HG02852 (cell line): ENCODE measurements around the gene CELF2.
A peak's percentile ranks its signal among the peaks of the same experiment; 100 is the strongest.

Source experiments
- ATAC-seq: cut with Tn5 transposase; IDR thresholded peaks from one replicate; pipeline ENCODE4 v1.9.1; 2021; ENCODE audit warnings: mild to moderate bottlenecking, moderate library complexity; ENCODE audit not compliant: unreplicated experiment

The CELF2 gene

DNA sequence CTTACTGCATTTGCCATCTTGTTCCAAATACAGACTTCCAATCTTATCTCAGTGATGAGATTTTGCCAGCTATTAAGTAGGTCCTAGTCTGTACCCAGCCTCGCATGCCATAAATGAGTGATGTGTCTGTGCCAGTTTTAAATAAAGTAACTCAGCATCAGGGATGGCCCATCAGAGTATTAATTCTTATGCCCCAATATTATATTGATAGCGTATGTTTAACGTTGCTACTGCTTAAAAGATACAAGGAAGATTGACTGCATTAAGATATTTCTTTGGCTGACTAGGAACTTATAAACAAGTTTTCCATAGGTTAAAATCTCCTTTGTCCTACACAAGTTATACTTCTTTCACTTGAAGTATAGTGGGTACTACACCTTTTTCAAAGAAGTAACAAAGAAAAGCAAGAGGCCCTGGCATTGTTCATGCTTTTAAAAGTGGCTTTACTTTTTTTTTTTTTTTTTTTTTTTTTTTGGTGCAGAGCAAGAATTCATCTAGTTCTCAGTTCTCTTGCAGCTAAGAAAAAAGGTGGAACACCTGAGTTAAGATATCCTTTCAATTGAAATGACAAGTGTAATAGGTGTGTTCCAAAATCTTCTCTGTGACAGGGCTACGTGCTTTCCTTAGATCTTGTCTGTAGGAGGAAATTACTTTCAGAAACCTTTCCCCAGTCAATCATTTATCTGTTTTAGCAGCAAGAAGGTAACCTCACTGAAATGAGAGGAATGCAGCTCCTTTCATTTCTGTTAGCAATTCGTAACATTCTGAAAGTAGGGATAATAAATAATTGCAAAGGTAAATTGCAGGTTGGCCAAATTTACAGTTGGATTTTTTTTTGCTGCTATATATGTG, 245.0 kb downstream of the CELF2 start:
- ATAC-seq, result no peak

DNA sequence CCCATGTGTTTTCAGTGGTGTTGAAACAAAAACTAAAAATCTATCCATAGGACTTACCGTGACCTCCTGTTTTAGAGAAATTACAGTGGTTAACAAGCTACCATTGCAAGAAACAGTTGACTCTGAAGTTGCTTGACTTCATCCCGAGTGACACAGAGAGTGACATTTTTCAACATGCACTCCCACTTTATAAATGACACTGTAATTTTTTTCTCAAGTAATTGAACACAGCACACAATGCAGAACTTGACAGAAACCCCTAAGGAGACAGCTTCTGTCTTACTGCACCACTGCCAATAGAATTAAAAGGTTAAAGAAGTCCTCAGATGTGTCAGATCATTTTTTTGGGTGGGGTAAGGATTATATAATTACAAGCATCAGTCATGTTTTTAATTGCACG, 246.1 kb downstream of the CELF2 start:
- no peak for ATAC-seq

DNA sequence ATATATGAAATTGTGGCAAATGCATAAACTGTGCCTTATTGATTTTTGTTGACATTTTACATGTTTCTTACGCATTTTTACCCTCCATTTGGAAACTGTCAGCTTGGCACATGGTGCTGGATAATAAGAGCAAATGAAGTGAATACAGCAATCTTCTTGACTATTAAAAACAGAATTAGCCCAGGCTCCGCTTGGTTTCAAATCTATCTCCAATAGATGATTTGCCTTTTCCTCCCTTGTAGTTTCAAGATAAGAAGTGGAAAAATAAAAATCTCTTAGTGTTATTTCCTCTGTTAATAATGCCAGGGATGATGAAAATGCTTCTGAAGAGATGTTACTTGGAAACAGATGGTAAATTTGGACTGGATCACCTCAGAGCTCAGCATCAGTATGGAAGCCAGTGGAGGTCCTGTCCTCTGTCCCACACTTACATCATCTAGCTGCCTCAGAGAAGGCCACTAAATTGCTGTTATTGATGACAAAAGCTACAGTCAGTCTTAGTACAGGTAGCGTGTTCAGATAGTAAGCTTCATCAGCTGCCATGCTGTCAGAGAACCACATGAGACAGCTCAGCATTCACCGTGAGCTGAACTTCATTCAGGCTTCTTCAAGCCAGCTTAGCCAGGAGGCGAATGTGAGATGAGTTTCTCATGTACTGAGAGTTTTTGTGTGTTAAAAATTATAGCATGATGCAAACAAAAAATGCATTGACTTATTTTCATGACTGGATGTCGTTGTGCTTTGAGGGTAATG, 246.8 kb downstream of the CELF2 start:
- ATAC-seq, result no peak

DNA sequence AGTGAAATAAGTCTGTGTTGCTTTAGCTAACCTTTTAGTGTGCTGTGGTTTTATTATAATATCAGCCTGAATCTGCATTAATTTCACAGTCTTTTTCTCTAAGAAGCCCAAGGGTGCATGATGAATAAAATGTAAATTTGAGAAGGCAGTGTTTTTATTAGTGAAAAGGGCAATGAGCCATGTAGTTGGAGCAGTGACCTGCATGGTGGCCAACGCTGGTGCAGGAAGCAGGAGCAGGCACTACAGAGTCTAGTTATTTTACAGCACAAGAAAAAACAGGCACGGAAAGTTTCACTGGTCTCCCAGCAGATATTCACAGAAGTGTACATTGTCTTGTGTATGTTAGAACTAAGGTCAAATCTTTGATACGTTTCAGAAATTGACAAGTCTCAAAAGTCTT, 247.8 kb downstream of the CELF2 start:
- ATAC-seq, result no peak

DNA sequence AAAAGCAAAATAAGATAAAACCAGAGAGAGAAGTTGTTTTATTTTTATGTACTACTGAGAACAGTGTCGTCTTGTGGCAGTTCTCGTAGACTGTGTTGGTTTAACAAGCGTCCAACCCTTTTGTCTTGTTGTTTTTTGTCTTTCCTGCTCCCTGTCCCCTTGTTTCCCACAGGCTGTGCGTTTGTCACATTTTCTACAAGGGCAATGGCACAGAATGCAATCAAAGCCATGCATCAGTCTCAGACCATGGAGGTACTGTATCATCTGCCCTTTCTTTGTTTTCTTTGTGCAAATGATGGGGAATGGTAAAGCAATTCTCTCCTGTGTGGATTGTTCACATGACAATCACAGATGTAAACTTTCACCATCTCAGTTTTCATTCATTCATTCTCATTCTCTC, 248.8 kb downstream of the CELF2 start:
- no peak for ATAC-seq

DNA sequence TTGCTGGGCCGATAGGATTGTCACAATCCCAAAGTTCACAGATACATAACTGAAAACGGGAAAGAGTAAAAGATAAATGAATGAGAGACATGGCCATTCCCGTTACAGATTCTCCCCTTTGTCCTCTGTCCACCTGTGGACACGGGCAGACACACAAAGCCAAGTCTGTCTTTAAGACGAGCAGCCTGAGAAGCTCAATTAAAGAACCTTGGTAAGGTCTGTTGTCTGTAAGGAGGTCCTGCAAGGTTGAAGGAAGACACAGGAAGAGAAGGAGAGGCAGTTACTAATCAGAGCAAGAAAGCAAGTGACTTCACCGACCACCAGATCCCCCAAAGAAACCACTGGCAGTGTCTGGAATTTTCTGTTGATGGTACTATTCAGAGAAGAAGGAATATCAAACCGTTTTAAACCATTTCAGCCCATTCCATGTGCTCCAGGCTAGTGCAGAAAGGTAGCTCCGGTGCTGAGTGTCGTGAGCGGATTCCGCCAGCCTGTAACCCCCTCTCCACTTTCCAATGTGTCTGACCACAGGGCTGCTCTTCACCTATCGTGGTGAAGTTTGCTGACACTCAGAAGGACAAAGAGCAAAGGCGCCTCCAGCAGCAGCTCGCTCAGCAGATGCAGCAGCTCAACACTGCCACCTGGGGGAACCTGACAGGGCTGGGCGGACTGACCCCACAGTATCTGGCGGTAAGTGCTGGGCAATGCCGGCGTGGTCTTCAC, 252.6 kb downstream of the CELF2 start:
- peak; percentile 50 for ATAC-seq

DNA sequence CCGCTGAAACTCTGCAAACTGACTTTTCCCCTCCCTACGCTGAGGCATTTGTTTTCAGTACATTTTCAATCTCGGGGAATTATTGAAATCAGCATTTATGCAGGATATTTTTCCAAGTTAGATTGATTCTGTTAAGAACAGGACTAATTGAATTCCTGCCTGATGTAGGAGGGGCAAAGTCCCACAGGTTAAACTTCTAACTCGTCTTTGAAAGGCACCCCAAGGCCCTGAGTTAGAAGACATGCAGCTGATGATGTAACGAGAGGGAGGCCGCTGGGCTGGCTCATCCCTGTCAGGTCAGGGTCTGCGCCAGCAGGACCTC, 253.1 kb downstream of the CELF2 start:
- no peak for ATAC-seq

DNA sequence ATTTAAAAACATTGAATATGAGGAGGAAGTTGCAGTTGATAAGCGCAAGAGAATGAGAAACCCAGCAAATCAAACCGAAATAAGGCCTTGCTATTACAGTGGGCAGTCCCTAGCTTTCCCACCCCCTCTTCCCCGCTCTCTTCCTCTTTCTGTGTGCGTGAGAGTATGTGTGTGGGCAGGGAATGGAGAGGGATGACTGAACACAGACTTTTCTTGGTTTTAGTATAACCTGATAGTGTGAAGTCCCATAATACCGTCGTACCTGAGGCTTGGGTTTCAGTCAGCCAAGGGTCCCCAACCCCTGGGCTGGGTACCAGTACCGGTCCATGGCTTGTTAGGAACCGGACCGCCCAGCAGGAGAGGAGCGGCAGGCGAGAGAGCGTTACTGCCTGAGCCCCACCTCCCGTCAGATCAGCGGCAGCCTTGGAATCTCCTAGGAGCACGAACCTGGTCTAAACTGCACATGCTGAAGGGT, 255.3 kb downstream of the CELF2 start:
- ATAC-seq, result peak; percentile 68

DNA sequence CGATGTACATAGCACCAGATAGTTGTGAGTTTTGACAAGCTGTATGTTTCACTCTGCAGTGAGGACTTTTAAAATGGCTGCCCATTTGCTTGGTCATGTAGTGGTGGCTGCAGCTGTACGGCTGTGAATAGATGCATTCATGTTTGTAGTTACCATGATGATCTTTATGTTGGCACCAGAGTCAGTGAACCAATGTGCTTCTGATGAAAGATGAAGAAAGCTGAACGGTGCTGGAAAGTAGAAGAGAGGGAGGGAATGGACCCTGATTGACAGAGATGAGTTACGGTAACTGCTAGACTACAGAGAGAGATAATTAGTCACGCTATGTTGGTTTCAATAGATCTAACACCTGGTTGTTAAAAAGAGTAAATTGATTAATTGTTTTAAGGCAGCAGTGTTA, 256.8 kb downstream of the CELF2 start:
- ATAC-seq, result no peak

DNA sequence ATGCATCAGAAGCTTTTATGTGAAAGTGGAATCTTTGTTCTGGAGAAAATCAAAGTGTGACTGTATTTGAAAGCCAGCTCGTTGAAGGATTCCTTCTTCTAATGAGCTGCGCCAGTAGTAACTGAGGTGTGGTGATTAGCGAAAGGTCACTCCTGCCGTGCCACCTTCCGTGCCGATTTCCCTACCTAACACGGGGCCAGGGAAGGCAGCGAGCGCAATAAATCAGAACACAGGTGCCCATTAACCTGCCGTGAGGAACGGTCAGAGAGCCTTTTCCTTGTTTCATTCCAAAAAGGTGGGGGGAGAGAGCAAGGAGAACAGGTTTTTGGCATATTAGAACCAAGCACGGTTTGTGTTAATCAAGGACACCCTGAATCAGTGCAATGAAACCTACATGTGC, 258.0 kb downstream of the CELF2 start:
- ATAC-seq, result no peak

DNA sequence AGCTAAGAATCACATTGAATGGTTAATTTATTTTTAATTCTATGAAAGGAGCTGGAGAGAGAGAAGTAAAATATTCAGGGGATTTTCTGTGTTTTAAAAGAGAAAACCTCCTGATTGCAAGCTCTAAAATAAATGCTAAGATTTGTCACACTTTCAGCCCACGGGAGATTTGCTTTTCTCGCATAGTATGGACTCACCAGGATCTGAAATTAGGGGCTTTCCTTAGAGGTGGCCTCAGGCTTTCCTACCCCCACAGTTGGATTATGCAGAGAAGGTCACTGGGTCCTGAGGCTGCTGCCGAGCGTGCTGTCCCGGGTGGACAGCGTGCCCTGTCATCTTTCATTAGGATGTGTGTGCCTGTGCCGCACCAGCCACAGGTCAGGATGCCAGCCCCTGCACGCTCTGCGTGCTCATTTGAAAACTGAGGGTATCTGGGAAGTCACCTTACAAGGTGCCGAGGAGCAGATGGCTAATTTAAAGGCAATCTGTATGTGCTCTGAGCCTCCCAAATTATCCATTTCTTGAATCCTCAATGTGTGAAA, 258.8 kb downstream of the CELF2 start:
- ATAC-seq, result no peak

DNA sequence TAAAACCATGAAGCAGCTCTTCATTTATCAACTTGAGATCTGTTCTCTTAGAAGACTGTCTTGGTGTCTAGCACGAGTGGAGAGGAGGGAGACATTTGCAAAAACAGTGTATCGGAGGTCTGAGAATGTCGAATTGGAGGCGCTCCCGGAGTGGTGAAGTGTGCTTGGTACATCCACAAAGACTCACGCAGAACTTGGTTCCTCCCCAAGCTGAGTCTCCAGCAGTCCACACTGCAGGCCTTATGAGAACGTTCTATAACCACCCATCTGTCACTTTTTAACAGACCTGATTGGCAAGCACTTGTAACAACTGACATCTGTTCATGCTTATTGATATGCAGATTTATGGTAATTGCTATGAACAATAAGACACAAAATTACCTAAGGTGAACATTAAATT, 261.6 kb downstream of the CELF2 start:
- ATAC-seq, result no peak

DNA sequence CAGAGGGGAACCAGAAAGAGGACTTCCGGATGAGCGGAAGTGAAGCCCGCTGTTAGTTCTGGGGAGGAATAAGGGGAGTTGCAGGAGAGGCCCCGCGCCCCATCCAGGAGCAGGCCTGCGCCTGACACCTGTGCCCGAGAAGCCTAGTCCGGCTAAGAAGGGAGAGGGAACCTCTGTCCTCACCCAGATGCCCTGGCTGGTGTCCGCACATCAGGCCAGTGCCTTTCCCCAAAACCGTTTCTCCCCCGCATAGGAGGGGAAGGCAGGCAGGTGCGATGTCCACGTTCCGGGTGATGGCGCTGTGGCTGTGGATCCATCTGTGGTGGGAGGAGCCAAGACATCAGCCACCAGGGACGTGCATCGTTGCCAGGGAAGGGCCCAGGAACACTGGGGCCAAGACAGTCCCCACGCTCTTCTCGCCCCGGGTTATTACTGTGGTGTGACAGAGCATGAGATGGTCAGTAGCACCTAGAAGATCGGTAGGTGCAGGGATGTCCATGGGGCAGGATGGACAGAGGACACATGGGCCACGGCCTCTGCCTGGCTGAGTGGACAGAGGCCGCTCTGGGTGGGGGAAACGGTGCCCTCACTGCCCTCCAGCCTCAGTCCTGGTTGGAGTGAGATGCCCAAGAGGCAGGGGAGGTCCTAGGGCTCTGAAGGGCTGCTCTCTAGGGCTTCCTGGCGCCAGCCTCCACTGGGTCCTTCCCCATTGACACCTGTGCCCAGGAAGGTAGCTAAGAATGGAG, 262.7 kb downstream of the CELF2 start:
- ATAC-seq, result no peak

DNA sequence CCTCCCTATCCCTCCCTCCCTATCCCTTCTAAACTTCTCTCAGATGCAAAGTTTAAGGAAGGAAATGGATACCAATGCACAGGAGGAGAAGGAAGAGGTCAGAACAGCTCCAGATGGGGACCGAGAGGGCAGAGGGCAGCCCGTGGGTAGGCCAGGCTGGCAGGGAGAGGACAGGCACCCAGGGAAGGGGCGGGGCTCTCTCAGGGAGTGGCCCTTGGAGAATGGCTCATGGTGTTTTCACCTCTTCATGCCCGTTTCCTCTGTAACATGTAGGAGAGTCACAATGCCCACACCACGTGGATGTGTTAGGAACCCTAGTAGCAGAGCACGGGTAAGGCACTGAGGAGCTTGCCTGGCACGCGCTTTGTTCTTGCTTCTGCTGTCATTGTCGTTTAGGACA, 264.5 kb downstream of the CELF2 start:
- ATAC-seq, result no peak

DNA sequence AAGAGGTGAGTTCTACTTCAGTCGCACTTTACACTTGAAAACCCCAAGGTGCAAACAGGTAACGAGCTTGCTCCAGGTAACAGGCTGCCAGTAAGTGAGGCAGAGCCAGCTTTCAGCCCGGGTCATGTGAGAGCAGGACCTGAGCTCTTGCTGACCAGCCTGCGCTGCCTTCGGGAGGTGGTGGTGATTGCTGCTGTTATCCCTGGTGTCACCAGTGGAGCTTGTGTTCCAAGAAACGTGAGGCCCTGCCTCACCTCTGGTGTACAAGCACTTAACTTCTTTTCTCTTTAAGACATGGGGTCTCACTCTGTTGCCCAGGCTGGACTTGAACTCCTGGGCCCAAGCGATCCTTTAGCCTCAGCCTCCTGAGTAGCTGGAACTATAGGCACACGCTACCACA, 265.0 kb downstream of the CELF2 start:
- no peak for ATAC-seq

DNA sequence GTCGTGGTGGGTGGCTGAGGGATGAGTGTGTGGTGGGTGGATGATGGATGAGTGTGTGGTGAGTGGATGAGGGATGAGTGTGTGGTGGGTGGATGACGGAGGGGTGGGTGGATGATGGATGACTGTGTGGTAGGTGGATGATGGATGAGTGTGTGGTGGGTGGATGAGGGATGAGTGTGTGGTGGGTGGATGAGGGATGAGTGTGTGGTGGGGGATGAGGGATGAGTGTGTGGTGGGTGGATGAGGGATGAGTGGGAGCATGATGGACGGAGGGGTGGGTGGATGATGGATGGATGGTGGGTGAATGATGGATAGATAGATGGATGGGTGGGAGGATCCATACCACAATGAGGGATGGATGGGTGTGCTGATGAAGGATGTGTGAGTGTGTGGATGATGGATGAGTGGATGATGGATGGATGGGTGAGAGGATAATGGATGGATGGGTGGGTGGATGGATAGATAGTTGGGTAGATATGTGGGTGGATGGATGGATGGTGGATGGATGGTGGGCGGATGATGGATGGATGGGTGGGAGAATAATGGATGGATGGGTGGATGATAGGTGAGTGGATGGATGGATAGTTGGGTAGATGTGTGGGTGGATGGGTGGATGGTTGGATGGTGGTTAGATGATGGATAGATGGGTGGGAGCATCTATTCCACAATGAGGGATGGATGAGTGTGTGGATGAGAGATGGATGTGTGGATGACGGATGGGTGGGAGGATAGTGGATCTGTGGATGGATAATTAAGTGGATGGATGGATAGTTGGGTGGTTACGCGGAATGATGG, 266.8 kb downstream of the CELF2 start:
- ATAC-seq, result no peak

DNA sequence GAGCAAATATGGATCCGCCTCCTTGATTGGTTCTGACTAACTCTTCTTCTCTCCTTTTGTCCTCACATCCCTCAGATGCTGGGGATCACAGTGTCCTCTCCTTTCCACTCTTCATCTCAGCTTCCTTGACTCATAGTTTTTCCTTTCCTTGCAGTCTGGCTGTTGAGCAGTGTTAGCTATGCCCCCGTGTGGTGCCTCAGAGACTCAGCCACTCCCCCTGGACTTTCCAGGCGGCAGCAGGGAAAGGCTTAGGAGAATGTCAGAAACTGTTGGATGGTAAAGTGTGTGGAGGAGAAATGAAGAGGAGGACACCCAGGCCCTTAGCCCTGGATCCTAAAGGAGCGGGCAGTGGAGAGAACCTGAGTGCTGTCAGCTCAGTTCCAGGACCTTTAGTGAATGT, 267.5 kb downstream of the CELF2 start:
- no peak for ATAC-seq

DNA sequence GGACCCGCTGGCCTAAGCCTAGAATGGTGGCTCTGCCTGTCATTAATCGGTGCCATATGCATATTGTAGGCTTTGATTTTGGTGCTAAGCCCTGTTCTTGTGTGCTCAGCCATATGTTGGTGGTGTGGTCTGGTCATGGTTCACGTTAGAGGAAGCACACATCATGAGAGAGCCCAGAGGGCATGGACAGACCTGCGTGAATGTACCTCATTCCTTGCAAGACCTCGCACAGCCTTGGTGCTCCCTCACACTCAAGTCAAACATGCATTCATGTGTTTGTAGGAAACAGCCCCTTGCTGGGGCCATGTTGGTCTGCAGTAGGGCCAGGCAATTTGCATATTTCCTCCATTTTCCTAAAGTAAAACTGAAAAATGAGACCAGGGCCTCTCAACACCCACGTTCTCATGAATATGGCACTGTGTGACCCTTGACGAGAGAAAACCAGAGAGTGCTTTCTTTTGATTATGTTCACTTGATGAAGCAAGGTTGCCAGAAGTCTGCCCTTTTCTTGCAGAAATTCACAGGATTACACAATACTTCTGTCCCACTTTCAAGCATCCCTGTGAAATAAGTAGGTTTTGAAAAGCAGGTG, 268.7 kb downstream of the CELF2 start:
- peak; percentile 88 for ATAC-seq

DNA sequence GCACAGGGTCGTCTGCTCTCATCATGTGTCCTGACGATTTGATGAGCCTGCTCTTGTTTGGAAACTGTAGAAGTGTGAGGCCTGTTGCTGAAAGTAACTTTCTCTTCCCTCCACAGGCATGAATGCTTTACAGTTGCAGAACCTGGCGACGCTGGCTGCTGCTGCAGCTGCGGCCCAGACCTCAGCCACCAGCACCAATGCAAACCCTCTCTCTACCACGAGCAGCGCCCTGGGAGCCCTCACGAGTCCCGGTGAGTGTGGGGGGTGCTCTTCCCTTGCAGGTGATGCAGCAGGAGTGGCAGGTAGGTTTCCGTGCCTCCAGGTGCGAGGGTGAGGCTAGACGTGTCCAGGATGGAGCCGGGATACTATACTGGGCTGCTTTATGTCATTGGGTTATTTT, 270.6 kb downstream of the CELF2 start:
- no peak for ATAC-seq
